ENCODE data around the gene TLCD2.

The TLCD2 gene

GRCh38 chr17:1709971-1710806 is at the start of gene TLCD2:
Gene TLCD2 (minus strand): TSS chr17:1710377. CDS start chr17:1710242, 135 bp downstream.
- TF ChIP-seq GATA2 (IDR thresholded peaks at IDR 0.05; ENCODE audit: low read depth, low read length) (no peak), GATA3 (IDR thresholded peaks at IDR 0.05; ENCODE audit: low read depth, low read length) (no peak)

GRCh38 chr17:1759529-1759928 is 49.4 kb upstream of the TLCD2 start:
- TF ChIP-seq GATA2 (IDR thresholded peaks at IDR 0.05; ENCODE audit: low read depth, low read length) (no peak), GATA3 (IDR thresholded peaks at IDR 0.05; ENCODE audit: low read depth, low read length) (no peak)

- TF ChIP-seq GATA2 (IDR thresholded peaks at IDR 0.05; ENCODE audit: low read depth, low read length) (no peak), GATA3 (IDR thresholded peaks at IDR 0.05; ENCODE audit: low read depth, low read length) (no peak)
Measured at GRCh38 chr17:1758807-1759206, 48.6 kb upstream of the TLCD2 start.

- no peak for TF ChIP-seq GATA2 (IDR thresholded peaks at IDR 0.05; ENCODE audit: low read depth, low read length)
- no peak for TF ChIP-seq GATA3 (IDR thresholded peaks at IDR 0.05; ENCODE audit: low read depth, low read length)
Measured at GRCh38 chr17:1755827-1756262, 45.7 kb upstream of the TLCD2 start.

- TF ChIP-seq GATA3 (IDR thresholded peaks at IDR 0.05; ENCODE audit: low read depth, low read length), result no peak
- no peak for TF ChIP-seq GATA2 (IDR thresholded peaks at IDR 0.05; ENCODE audit: low read depth, low read length)
Measured at GRCh38 chr17:1755252-1755826, 45.2 kb upstream of the TLCD2 start.

- no peak for TF ChIP-seq GATA2 (IDR thresholded peaks at IDR 0.05; ENCODE audit: low read depth, low read length)
Measured at GRCh38 chr17:1754430-1755112, 44.4 kb upstream of the TLCD2 start.

GRCh38 chr17:1753767-1754429 is 43.7 kb upstream of the TLCD2 start:
- TF ChIP-seq GATA2 (IDR thresholded peaks at IDR 0.05; ENCODE audit: low read depth, low read length), result no peak
- TF ChIP-seq GATA3 (IDR thresholded peaks at IDR 0.05; ENCODE audit: low read depth, low read length), result no peak

- TF ChIP-seq GATA2 (IDR thresholded peaks at IDR 0.05; ENCODE audit: low read depth, low read length) (no peak), GATA3 (IDR thresholded peaks at IDR 0.05; ENCODE audit: low read depth, low read length) (no peak)
Measured at GRCh38 chr17:1752425-1753262, 42.5 kb upstream of the TLCD2 start.

GRCh38 chr17:1750628-1751027 is 40.5 kb upstream of the TLCD2 start:
- TF ChIP-seq GATA3 (IDR thresholded peaks at IDR 0.05; ENCODE audit: low read depth, low read length) (no peak), GATA2 (IDR thresholded peaks at IDR 0.05; ENCODE audit: low read depth, low read length) (no peak)

GRCh38 chr17:1746975-1747543 is 36.9 kb upstream of the TLCD2 start:
- TF ChIP-seq GATA2 (IDR thresholded peaks at IDR 0.05; ENCODE audit: low read depth, low read length), result no peak
- no peak for TF ChIP-seq GATA3 (IDR thresholded peaks at IDR 0.05; ENCODE audit: low read depth, low read length)

- no peak for TF ChIP-seq GATA3 (IDR thresholded peaks at IDR 0.05; ENCODE audit: low read depth, low read length)
- TF ChIP-seq GATA2 (IDR thresholded peaks at IDR 0.05; ENCODE audit: low read depth, low read length), result no peak
Measured at GRCh38 chr17:1745513-1746020, 35.4 kb upstream of the TLCD2 start.

- TF ChIP-seq GATA3 (IDR thresholded peaks at IDR 0.05; ENCODE audit: low read depth, low read length) (no peak), GATA2 (IDR thresholded peaks at IDR 0.05; ENCODE audit: low read depth, low read length) (no peak)
Measured at GRCh38 chr17:1744551-1745512, 34.7 kb upstream of the TLCD2 start.
